Spleen (tissue), 13 donors: Measurements from ENCODE around the gene SLC29A1. TPM values are rescaled to one million over a fixed set of nuclear protein-coding genes. Genes with fewer than 3 reads are reported as not detected.
A peak's percentile ranks its signal among the peaks of the same experiment; 100 is the strongest.

Experiments
- DNase-seq: peaks from one replicate; pipeline ENCODE4 v3.0.0-alpha.2; 2020
- H3K27ac ChIP-seq, 8 donors: fragments of 200-600 bp; sonication (generic) in 7 of 8; 1 replicate in 4 of 8; 2 replicates in 4 of 8; pipeline versions ENCODE4 v1.5.0 to v1.8.0; 2016 to 2021; ENCODE audit warnings: inconsistent platforms in 4 of 8, mild to moderate bottlenecking in 4 of 8, moderate library complexity in 1 of 8
- H3K27me3 ChIP-seq, 7 donors: fragments of 200-600 bp; sonication (generic) in 6 of 7; replicated peaks in 1 of 7; 1 replicate in 4 of 7; 2 replicates in 3 of 7; pipeline versions ENCODE4 v1.5.0 to v1.8.0; 2016 to 2021; ENCODE audit warnings: inconsistent platforms in 3 of 7, mild to moderate bottlenecking in 1 of 7
- H3K36me3 ChIP-seq, 6 donors: fragments of 200-600 bp; sonication (generic) in 5 of 6; 1 replicate in 4 of 6; 2 replicates in 2 of 6; pipeline versions ENCODE4 v1.5.0 to v1.8.0; 2016 to 2021; ENCODE audit warnings: inconsistent platforms in 2 of 6
- H3K4me1 ChIP-seq, 6 donors: fragments of 200-600 bp; sonication (generic) in 5 of 6; 1 replicate in 3 of 6; 2 replicates in 3 of 6; pipeline versions ENCODE4 v1.5.0 to v1.8.0; 2016 to 2021; ENCODE audit warnings: inconsistent platforms in 3 of 6
- H3K4me3 ChIP-seq, 8 donors: fragments of 200-600 bp; sonication (generic) in 7 of 8; 1 replicate in 4 of 8; 2 replicates in 4 of 8; pipeline versions ENCODE4 v1.5.0 to v1.8.0; 2016 to 2021; ENCODE audit warnings: inconsistent platforms in 4 of 8, mild to moderate bottlenecking in 4 of 8, moderate library complexity in 2 of 8
- H3K9me3 ChIP-seq, 8 donors: fragments of 200-600 bp; sonication (generic) in 7 of 8; 1 replicate in 4 of 8; 2 replicates in 4 of 8; pipeline versions ENCODE4 v1.5.0 to v1.8.0; 2016 to 2021; ENCODE audit warnings: inconsistent platforms in 4 of 8
- POLR2A ChIP-seq, 3 donors: fragments of 450-650 bp; IDR thresholded peaks; one replicate each; pipeline ENCODE4 v1.5.1; 2017; ENCODE audit warnings: antibody characterized with exemption in 3 of 3, mild to moderate bottlenecking in 1 of 3
- POLR2AphosphoS5 ChIP-seq, 3 donors: sonication (generic); formaldehyde crosslinking; IDR thresholded peaks; one replicate each; pipeline ENCODE4 v1.5.1; 2017; ENCODE audit warnings: antibody characterized with exemption in 3 of 3
- WGBS, 5 donors: extraction: QIAGEN DNeasy Blood & Tissue Kit in 3 of 5; methylation state at CpG; one replicate each; pipeline versions ENCODE4 v1.1.5 to v1.1.7; 2013 to 2018; 5-methylcytosine and 5-hydroxymethylcytosine counted together
- intact Hi-C: fragments of 100-400 bp; cut with DNase I; formaldehyde crosslinking; loops from one replicate; pipeline ENCODE4 v1.15.0; 2023; ENCODE audit warnings: low total_unique reads
- long read RNA-seq, 2 donors: transcript quantifications; one replicate each; lab custom pipeline, GENCODE V29; 2026
- polyA plus RNA-seq, 3 donors: library from polyadenylated mRNA; stranded (reverse); fragments of 200-250 nt; gene quantifications; one replicate each; pipeline ENCODE4 v1.2.1, GENCODE V29; 2013
- total RNA-seq, 7 donors: library from RNA; depleted of rRNA in 3 of 7; stranded (reverse); fragments of >200 nt in 3 of 7; fragmentation: NEBNext Ultra II Directional in 4 of 7; extraction: Animal tissue kit (Norgen Biotek cat#: 25700) in 4 of 7; gene quantifications; one replicate each; pipeline versions ENCODE4 v1.1.0 to v1.2.1, GENCODE V29; 2016 to 2021
- TF ChIP-seq, protein P1 (sequence below), 11 experiments: fragments of 200-600 bp in 7 of 11; fragments of 450-650 bp in 4 of 11; sonication (generic) in 4 of 11; IDR thresholded peaks in 8 of 11; conservative IDR thresholded peaks in 3 of 11; 1 replicate in 7 of 11; 2 replicates in 4 of 11; pipeline versions ENCODE4 v1.4.0 to v1.8.0; 2016 to 2021; ENCODE audit warnings: antibody characterized with exemption in 11 of 11, inconsistent platforms in 4 of 11, mild to moderate bottlenecking in 1 of 11
- donor health status: healthy with polysubstance abuse.
- donor health status: DM: no; HTN: no; CAD: no; lungs with moderate emphysema.
- donor health status: DM: no; HTN: no; CAD: no.
- donor health status: Bipolar disorder and iron deficiency.
- donor health status: healthy.
- donor health status: DM: no; HTN: no; CAD: no.
- donor health status: DM: yes; HTN: yes; CAD: no.

Gene SLC29A1
- total RNA-seq (10 to 100 TPM; 28.3 to 49.4 (median 33.7) TPM), polyA plus RNA-seq (10 to 100 TPM in 1 of 3 donors, 1 to 10 TPM in 2; 8.5 to 18.4 (median 9.2) TPM)
- long read RNA-seq, donor 1, partial matches to known transcripts = 0 of 5 reads
- long read RNA-seq, donor 1, other reads (novel, unspliced or antisense) = 0 of 5 reads
- long read RNA-seq, donor 2, partial matches to known transcripts = 0 of 6 reads
- long read RNA-seq, donor 2, other reads (novel, unspliced or antisense) = 0 of 6 reads

DNA sequence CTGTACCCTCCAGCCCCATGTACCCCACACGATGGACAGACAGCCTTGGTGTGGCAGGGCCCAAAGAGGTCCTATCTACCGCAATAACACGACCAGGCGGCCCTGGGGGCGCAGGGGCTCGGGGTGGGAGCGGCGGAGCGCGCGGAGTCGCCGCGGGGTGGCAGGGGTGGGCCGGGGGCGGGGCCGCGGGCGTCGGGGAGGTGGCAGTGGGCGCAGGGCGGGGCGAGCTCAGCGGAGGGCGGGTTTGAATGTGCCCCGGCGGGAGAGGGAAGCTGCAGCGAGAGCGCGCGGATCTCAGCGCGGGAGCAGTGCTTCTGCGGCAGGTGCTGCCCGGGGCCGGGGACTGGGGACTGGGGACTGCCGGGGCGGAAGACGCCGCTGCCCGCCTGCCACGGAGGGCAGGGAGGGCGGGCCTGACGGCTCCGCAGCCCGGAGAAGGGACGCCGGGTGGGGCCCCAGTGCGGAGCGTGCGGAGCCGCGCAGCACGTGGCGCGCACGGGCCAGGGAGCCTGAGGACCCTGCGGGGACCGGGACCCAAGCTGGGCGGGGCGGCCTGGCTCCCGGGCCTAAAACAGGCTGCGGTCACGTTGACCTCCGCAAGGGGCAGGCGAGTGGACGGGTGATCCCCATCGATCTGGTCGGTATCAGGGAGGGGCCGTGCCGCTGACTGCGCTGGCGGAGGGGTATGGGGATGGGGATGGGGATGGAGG is at the start of gene SLC29A1:
SLC29A1 (plus strand) TSS at position 277 of the 710 bp plus-strand sequence. CDS start 3,719 bp downstream, outside the sequence.
- Histone ChIP-seq H3K4me1 (peaks cover 25 to 88% (median 69%) of the 10 kb centered on the region in 6 donors), H3K27ac (peak within 1 kb of the TSS in 6 of 8 donors; percentile 43 to 80 (median 62)), H3K4me3 (peak within 1 kb of the TSS; percentile 60 to 80 (median 70)), H3K27me3 (peaks cover 0 to 16% (median 0%) of the 10 kb centered on the region in 7 donors), H3K9me3 (no peaks in the 10 kb centered on the region), H3K36me3 (peaks cover 0 to 5% (median 0%) of the 10 kb centered on the region in 6 donors)
- WGBS, 5 donors = 0 to 1% (median 1%) methylated on average over 11 to 73 of the region's 73 CpGs
- peak; percentile 96 for DNase-seq
- TF ChIP-seq POLR2AphosphoS5 (IDR thresholded peaks at IDR 0.05) (peak; percentile 86 to 91 (median 88)), POLR2A (IDR thresholded peaks at IDR 0.05) (no peak)
- TF ChIP-seq, protein P1, sequence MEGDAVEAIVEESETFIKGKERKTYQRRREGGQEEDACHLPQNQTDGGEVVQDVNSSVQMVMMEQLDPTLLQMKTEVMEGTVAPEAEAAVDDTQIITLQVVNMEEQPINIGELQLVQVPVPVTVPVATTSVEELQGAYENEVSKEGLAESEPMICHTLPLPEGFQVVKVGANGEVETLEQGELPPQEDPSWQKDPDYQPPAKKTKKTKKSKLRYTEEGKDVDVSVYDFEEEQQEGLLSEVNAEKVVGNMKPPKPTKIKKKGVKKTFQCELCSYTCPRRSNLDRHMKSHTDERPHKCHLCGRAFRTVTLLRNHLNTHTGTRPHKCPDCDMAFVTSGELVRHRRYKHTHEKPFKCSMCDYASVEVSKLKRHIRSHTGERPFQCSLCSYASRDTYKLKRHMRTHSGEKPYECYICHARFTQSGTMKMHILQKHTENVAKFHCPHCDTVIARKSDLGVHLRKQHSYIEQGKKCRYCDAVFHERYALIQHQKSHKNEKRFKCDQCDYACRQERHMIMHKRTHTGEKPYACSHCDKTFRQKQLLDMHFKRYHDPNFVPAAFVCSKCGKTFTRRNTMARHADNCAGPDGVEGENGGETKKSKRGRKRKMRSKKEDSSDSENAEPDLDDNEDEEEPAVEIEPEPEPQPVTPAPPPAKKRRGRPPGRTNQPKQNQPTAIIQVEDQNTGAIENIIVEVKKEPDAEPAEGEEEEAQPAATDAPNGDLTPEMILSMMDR (IDR thresholded peaks at IDR 0.05 in 8 of 11, conservative IDR thresholded peaks at IDR 0.05 in 3 of 11) = peak in 3 of 11 experiments; percentile 20 to 28 (median 25)
- intact Hi-C loops = no loop called here

GRCh38 chr6:44176130-44176761 is 47.1 kb upstream of the SLC29A1 start:
- peak overlapping the region in 1 of 8 donors; percentile 42 for H3K4me3 ChIP-seq
- no peaks in the 10 kb centered on the region for H3K9me3 ChIP-seq
- intact Hi-C loops = loop anchor here (10.0 kb wide), 1 partner anchor 59 kb away; no protein-coding TSS in a partner anchor
- DNase-seq = no peak
- peaks cover 0 to 5% (median 0%) of the 10 kb centered on the region in 7 donors for H3K27me3 ChIP-seq
- no peaks in the 10 kb centered on the region for H3K36me3 ChIP-seq
- peaks cover 3 to 32% (median 17%) of the 10 kb centered on the region in 6 donors for H3K4me1 ChIP-seq
- H3K27ac ChIP-seq = no peak overlapping the region
- TF ChIP-seq POLR2AphosphoS5 (IDR thresholded peaks at IDR 0.05) (no peak), POLR2A (IDR thresholded peaks at IDR 0.05) (no peak)
- TF ChIP-seq, protein P1 (IDR thresholded peaks at IDR 0.05 in 8 of 11, conservative IDR thresholded peaks at IDR 0.05 in 3 of 11) = no peak
- WGBS, 5 donors = 65 to 76% (median 73%) methylated on average over 14 to 15 of the region's 15 CpGs

GRCh38 chr6:44176762-44177509 is 46.5 kb upstream of the SLC29A1 start:
- 22 to 29% (median 25%) methylated on average over 18 to 24 of the region's 24 CpGs for WGBS, 5 donors

More at GRCh38 chr6:44176762-44177509, 46.5 kb upstream of the SLC29A1 start:
- intact Hi-C loops = loop anchor here (10.0 kb wide), 1 partner anchor 58 kb away; no protein-coding TSS in a partner anchor
- TF ChIP-seq POLR2AphosphoS5 (IDR thresholded peaks at IDR 0.05) (no peak), POLR2A (IDR thresholded peaks at IDR 0.05) (no peak)
- TF ChIP-seq, protein P1 (IDR thresholded peaks at IDR 0.05 in 8 of 11, conservative IDR thresholded peaks at IDR 0.05 in 3 of 11) = no peak
- DNase-seq = no peak
- H3K4me1 ChIP-seq = peaks cover 3 to 32% (median 17%) of the 10 kb centered on the region in 6 donors
- no peaks in the 10 kb centered on the region for H3K9me3 ChIP-seq
- H3K27me3 ChIP-seq = peaks cover 0 to 5% (median 0%) of the 10 kb centered on the region in 7 donors
- peak overlapping the region in 1 of 8 donors; percentile 42 for H3K4me3 ChIP-seq
- no peaks in the 10 kb centered on the region for H3K36me3 ChIP-seq
- H3K27ac ChIP-seq = no peak overlapping the region
